ENCODE data around the gene AHNAK. TPM values are rescaled to one million over a fixed set of nuclear protein-coding genes. Genes with fewer than 3 reads are reported as not detected.
"Not testable (repeated sequence)": the region's sequence is repeated elsewhere in the genome, so short reads cannot be mapped to it uniquely, and the experiment has no call there.

Gene AHNAK
- total RNA-seq, 1 donor from 2014 or later = 136 TPM

DNA sequence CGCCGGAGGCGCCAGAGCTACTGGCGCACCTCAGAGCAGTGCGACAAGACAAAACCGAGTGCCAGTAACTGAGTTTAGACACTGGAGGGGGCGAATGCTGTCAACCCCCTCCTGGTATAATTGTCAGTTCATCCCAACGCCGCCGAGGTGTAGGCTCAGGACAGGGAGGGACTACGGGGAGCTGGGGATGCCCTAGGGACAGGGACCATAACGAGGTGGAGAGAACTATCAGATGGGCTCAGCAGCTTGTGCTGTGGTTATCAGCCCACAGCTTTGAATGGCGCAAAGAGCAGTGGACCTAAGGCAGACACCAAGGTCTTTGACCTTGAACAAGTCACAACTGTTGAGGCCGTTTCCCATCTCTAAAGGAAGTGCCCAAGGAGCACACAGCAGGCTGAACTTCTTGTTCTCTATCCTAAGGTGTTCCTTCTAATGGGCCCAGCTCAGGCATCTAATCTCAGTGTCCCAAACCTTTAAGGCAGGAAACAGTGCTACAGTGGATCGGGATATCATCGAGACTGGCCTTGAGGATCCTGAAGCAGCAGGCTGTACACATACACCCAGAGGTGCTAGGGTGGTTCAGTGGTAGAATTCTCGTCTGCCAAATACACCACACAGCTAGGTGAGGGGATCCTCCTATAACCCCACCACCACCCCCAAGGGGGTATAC is 45.7 kb upstream of the AHNAK start:
- peaks cover 24% of the 10 kb centered on the region for H3K4me1 Mint-ChIP-seq (ENCODE audit: unreplicated experiment)
- TF ChIP-seq, protein P1, sequence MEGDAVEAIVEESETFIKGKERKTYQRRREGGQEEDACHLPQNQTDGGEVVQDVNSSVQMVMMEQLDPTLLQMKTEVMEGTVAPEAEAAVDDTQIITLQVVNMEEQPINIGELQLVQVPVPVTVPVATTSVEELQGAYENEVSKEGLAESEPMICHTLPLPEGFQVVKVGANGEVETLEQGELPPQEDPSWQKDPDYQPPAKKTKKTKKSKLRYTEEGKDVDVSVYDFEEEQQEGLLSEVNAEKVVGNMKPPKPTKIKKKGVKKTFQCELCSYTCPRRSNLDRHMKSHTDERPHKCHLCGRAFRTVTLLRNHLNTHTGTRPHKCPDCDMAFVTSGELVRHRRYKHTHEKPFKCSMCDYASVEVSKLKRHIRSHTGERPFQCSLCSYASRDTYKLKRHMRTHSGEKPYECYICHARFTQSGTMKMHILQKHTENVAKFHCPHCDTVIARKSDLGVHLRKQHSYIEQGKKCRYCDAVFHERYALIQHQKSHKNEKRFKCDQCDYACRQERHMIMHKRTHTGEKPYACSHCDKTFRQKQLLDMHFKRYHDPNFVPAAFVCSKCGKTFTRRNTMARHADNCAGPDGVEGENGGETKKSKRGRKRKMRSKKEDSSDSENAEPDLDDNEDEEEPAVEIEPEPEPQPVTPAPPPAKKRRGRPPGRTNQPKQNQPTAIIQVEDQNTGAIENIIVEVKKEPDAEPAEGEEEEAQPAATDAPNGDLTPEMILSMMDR (IDR thresholded peaks at IDR 0.05; ENCODE audit: unreplicated experiment) = no peak

DNA sequence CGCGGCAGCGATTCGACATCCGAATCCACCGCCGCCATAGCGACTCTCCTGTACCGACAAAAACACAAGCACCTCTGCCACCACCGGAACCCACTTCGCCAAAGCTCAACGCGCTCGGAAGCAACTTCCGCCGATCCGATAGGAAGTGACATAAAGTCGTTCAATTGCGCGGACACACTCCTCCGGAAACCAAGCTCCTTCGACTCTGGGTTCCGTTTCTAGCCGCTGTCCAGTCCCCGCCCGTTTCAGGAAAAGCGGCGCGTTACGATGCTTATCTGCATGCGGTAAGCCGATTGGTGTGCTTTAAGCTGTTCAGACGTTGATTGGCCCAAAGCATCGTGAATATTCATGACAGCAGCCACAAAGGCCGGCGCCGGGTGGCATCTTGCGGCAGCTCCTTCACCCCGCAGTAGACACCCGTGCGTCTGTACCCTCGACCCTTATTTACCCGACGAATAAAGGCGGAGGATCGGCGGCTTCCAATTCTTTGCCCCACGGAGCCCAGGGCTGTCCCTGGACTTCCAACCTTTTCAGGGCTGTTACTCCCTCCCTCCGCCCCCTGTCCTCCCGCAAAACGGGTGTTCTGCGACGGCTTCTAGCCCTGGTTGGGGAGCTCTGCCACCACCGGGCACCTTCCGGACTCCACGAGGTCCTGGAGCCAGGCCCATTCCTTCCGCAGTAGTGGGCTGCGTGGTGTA is 45.0 kb upstream of the AHNAK start, which contains the start of gene TUT1:
TUT1 (minus strand) TSS at position 76 of the 698 bp plus-strand sequence; CDS start at position 38, 38 bp downstream.
- H3K36me3 Mint-ChIP-seq (ENCODE audit: low read depth, unreplicated experiment) = peaks cover 31% of the 10 kb centered on the region
- DNase-seq (ENCODE audit: low spot score) = peak; percentile 90
- TF ChIP-seq, protein P1 (IDR thresholded peaks at IDR 0.05; ENCODE audit: unreplicated experiment) = no peak
- H3K4me3 Mint-ChIP-seq (ENCODE audit: unreplicated experiment) = peak within 1 kb of the TSS; percentile 90
- peaks cover 8% of the 10 kb centered on the region for H3K27me3 Mint-ChIP-seq (ENCODE audit: unreplicated experiment)
- H3K27ac Mint-ChIP-seq (ENCODE audit: unreplicated experiment) = peak within 1 kb of the TSS; percentile 97
- H3K4me1 Mint-ChIP-seq (ENCODE audit: unreplicated experiment) = peaks cover 24% of the 10 kb centered on the region
- no peaks in the 10 kb centered on the region for H3K9me3 Mint-ChIP-seq (ENCODE audit: unreplicated experiment)

More for the DNA sequence above, 45.7 kb upstream of the AHNAK start:
- Mint-ChIP-seq H3K9me3 (ENCODE audit: unreplicated experiment) (no peaks in the 10 kb centered on the region), H3K4me3 (ENCODE audit: unreplicated experiment) (peak overlapping the region; percentile 90), H3K27ac (ENCODE audit: unreplicated experiment) (peak overlapping the region; percentile 97), H3K27me3 (ENCODE audit: unreplicated experiment) (peaks cover 8% of the 10 kb centered on the region), H3K36me3 (ENCODE audit: low read depth, unreplicated experiment) (peaks cover 35% of the 10 kb centered on the region)
- no peak for DNase-seq (ENCODE audit: low spot score)

DNA sequence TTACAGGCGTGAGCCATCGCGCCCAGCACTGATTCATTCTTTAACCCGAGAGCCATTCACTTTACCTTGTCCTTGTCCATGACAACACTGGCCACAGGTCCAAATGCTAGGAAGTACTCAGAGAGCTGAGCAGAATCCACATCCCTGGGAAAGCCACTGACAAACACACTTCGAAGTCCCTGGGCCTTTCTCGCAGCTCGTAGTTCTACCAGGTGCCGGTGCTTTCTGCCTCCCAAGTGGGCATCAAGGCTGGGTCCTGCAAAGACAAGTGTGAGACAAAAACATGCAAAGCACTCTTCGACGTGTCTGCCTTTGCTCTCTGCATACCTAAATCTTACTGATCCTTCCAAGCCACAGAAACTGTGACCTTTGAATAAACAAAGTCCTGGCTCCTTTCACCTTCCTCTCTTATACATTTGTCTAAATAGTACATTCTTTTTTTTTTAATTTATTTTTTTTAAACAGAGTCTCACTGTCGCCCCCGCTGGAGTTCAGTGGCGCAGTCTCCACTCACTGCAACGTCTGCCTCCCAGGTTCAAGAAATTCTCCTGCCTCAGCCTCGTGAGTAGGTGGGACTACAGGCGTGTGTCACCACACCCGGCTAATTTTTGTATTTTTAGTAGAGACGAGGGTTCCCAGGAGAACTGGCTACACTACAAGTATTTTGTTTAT is 42.5 kb upstream of the AHNAK start:
- H3K4me1 Mint-ChIP-seq (ENCODE audit: unreplicated experiment) = peaks cover 20% of the 10 kb centered on the region
- H3K4me3 Mint-ChIP-seq (ENCODE audit: unreplicated experiment) = no peak overlapping the region
- peaks cover 5% of the 10 kb centered on the region for H3K27me3 Mint-ChIP-seq (ENCODE audit: unreplicated experiment)
- no peaks in the 10 kb centered on the region for H3K9me3 Mint-ChIP-seq (ENCODE audit: unreplicated experiment)
- DNase-seq (ENCODE audit: low spot score) = no peak
- TF ChIP-seq, protein P1 (IDR thresholded peaks at IDR 0.05; ENCODE audit: unreplicated experiment) = peak; percentile 51
- no peak overlapping the region for H3K27ac Mint-ChIP-seq (ENCODE audit: unreplicated experiment)
- H3K36me3 Mint-ChIP-seq (ENCODE audit: low read depth, unreplicated experiment) = peaks cover 12% of the 10 kb centered on the region

DNA sequence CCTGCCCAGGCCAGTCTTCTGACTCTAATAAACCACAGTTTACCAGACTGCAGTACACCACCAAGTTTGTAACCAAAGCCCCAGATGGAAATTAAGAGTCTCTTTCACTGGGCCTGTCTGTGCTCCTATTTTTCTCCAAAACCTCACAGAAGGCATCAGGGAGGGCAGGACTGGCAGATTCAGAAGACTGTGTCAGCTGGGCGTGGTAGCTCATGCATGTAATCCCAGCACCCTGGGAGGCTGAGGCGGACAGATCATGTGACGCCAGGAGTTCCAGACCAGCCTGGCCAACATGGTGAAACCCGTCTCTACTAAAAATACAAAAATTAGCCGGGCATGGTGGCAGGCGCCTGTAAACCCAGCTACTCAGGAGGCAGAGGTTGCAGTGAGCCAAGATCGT is 38.8 kb upstream of the AHNAK start:
- H3K9me3 Mint-ChIP-seq (ENCODE audit: unreplicated experiment); H3K27me3 Mint-ChIP-seq (ENCODE audit: unreplicated experiment); H3K27ac Mint-ChIP-seq (ENCODE audit: unreplicated experiment); H3K4me3 Mint-ChIP-seq (ENCODE audit: unreplicated experiment); H3K4me1 Mint-ChIP-seq (ENCODE audit: unreplicated experiment); DNase-seq (ENCODE audit: low spot score): not testable (repeated sequence)
- peaks cover 12% of the 10 kb centered on the region for H3K36me3 Mint-ChIP-seq (ENCODE audit: low read depth, unreplicated experiment)

DNA sequence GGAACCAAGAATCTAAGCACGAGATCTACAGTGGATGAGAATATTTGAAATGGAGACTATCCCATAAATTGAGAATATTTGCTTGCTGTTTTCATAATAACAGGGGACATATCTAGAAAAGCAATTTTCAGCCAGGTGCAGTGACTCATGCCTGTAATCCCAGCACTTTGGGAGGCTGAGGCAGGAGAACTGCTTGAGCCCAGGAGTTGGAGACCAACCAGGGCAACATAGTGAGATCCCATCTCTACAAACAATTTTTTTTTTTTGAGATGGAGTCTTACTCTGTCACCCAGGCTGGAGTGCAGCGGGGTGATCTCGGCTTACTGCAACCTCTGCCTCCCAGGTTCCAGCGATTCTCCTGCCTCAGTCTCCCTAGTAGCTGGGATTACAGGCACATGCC is 35.1 kb upstream of the AHNAK start:
- H3K4me3 Mint-ChIP-seq (ENCODE audit: unreplicated experiment); DNase-seq (ENCODE audit: low spot score); H3K27ac Mint-ChIP-seq (ENCODE audit: unreplicated experiment); H3K9me3 Mint-ChIP-seq (ENCODE audit: unreplicated experiment): not testable (repeated sequence)
- Mint-ChIP-seq H3K4me1 (ENCODE audit: unreplicated experiment) (peaks cover 17% of the 10 kb centered on the region), H3K36me3 (ENCODE audit: low read depth, unreplicated experiment) (peaks cover 13% of the 10 kb centered on the region), H3K27me3 (ENCODE audit: unreplicated experiment) (peaks cover 10% of the 10 kb centered on the region)
